ENCODE data around the gene CCDC51.

CCDC51 gene

DNA sequence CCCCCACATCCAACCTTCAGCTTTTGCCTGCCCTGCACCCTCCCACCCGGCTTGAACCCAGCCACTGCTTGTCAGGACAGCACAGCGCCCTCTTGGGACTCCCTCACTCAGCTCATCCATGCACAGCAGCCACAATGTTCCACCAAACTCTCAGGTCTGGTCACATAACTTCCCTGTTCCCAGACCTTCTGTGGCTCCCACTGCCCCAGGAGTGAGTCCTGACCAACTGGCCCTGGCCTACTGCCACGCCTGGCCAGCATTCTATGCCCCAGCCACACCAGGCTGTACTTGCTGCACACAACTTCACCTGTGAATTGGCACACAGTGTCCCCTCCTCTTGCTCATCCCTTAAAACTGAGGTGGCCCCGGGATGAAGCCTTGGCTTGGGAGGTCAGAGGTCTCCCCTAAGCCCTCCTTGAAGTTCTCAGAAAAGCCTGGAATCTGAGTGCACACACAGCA is 31.1 kb downstream of the CCDC51 start (continued):
- TF ChIP-seq ZC3H10 (CRISPR knock-in tag; IDR thresholded peaks at IDR 0.05): no peak

DNA sequence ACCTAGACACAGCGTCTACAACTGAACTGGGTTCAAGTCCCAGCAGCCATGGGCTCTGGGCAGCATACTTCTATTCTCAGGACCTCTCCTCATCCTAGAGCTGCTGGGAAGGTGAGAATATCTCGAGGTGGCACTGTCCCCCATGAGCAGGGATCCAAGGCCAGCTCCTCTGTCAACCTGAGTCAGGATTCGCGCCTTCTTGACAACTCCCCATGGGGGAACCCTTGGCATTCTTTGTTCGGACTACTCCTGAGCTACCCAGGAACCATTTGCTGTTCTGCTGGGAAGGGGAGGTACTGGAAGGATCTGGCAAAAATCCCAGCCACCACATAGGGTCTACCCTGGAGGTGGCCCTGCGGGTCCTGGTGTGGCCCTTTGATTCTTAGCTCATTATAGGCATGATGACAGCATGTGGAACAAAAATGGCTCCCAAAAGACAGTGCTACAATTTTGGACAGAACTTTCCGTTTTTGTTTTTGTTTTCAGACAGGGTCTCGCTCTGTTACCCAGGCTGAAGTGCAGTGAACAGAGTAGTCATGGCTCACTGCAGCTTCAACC is 32.3 kb downstream of the CCDC51 start:
- TF ChIP-seq ZFP30 (CRISPR knock-in tag; IDR thresholded peaks at IDR 0.05) (no peak), ZNF70 (CRISPR knock-in tag; IDR thresholded peaks at IDR 0.05) (no peak), RARB (CRISPR knock-in tag; IDR thresholded peaks at IDR 0.05) (no peak), TOX (CRISPR knock-in tag; IDR thresholded peaks at IDR 0.05; ENCODE audit: borderline replicate concordance) (no peak)
- TF ChIP-seq, protein P1, sequence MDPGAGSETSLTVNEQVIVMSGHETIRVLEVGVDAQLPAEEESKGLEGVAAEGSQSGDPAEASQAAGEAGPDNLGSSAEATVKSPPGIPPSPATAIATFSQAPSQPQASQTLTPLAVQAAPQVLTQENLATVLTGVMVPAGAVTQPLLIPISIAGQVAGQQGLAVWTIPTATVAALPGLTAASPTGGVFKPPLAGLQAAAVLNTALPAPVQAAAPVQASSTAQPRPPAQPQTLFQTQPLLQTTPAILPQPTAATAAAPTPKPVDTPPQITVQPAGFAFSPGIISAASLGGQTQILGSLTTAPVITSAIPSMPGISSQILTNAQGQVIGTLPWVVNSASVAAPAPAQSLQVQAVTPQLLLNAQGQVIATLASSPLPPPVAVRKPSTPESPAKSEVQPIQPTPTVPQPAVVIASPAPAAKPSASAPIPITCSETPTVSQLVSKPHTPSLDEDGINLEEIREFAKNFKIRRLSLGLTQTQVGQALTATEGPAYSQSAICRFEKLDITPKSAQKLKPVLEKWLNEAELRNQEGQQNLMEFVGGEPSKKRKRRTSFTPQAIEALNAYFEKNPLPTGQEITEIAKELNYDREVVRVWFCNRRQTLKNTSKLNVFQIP (CRISPR knock-in tag; IDR thresholded peaks at IDR 0.05; ENCODE audit: borderline replicate concordance, low read depth): no peak
- no peak for ATAC-seq

DNA sequence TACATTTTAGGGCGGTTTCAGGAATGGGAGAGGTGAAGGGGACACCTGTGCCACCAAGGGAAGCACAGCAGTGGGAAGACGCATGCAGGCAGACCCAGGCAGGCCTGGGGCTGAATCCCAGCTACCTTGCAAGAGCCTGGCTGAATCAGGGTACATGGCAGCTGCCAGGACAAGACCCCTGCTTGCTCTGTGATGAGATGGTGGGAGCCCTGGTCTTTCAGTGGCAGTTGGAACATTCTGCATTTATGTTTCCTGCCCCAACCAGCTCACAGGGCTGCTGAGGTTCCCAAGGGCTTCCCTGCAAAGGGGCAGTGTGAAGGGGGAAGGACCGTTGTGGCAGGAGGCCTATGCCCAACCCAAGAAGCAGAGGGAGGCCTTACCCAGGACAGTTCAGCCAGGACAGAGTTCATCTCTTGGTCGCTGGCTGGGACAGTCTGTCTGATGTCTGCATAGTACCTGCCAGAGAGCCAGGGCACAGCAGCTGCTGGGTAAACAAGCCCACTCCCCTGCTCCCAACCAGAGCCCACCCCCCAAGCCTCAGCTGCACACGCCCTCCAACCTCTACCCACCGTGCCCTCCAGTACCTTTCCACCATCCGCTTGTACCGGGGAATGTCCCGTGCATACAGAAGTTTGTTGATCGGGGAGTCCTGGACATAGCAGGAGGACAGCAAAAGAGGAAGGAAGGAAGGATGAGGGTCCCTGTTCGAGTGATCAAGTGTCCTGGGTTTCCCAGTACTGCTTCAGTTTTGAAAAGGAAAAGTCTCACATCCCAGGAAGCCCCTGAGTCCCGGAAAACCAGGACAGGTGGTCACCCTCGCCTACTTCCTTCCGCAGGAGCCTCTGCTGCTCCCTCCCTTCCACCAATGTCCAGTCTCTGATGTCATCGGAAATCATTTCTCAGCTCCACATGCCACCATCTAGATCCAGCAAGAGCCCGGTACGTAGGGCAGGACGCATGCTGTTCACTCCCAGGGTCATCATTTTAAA is 33.2 kb downstream of the CCDC51 start:
- TF ChIP-seq RARB (CRISPR knock-in tag; IDR thresholded peaks at IDR 0.05): no peak
- no peak for TF ChIP-seq ZNF70 (CRISPR knock-in tag; IDR thresholded peaks at IDR 0.05)
- no peak for TF ChIP-seq CSDC2 (CRISPR knock-in tag; IDR thresholded peaks at IDR 0.05)
- TF ChIP-seq BACH2 (CRISPR knock-in tag; IDR thresholded peaks at IDR 0.05; ENCODE audit: borderline replicate concordance): no peak
- no peak for TF ChIP-seq ZFP3 (CRISPR knock-in tag; IDR thresholded peaks at IDR 0.05)
- TF ChIP-seq GLIS3 (CRISPR knock-in tag; IDR thresholded peaks at IDR 0.05): no peak
- no peak for TF ChIP-seq ZFP30 (CRISPR knock-in tag; IDR thresholded peaks at IDR 0.05)
- TF ChIP-seq PPARA (CRISPR knock-in tag; IDR thresholded peaks at IDR 0.05; ENCODE audit: borderline replicate concordance): no peak
- TF ChIP-seq, protein P2, sequence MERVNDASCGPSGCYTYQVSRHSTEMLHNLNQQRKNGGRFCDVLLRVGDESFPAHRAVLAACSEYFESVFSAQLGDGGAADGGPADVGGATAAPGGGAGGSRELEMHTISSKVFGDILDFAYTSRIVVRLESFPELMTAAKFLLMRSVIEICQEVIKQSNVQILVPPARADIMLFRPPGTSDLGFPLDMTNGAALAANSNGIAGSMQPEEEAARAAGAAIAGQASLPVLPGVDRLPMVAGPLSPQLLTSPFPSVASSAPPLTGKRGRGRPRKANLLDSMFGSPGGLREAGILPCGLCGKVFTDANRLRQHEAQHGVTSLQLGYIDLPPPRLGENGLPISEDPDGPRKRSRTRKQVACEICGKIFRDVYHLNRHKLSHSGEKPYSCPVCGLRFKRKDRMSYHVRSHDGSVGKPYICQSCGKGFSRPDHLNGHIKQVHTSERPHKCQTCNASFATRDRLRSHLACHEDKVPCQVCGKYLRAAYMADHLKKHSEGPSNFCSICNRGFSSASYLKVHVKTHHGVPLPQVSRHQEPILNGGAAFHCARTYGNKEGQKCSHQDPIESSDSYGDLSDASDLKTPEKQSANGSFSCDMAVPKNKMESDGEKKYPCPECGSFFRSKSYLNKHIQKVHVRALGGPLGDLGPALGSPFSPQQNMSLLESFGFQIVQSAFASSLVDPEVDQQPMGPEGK (CRISPR knock-in tag; IDR thresholded peaks at IDR 0.05; ENCODE audit: borderline replicate concordance): no peak
- TF ChIP-seq ZNF8 (CRISPR knock-in tag; IDR thresholded peaks at IDR 0.05): no peak
- no peak for TF ChIP-seq ARNTL (CRISPR knock-in tag; IDR thresholded peaks at IDR 0.05; ENCODE audit: borderline replicate concordance, low read depth)
- TF ChIP-seq OSR1 (CRISPR knock-in tag; IDR thresholded peaks at IDR 0.05): no peak
- TF ChIP-seq, protein P1 (CRISPR knock-in tag; IDR thresholded peaks at IDR 0.05; ENCODE audit: borderline replicate concordance, low read depth): no peak
- no peak for TF ChIP-seq ISL1 (CRISPR knock-in tag; IDR thresholded peaks at IDR 0.05)
- TF ChIP-seq TOX (CRISPR knock-in tag; IDR thresholded peaks at IDR 0.05; ENCODE audit: borderline replicate concordance): no peak
- no peak for TF ChIP-seq ZC3H10 (CRISPR knock-in tag; IDR thresholded peaks at IDR 0.05)
- TF ChIP-seq, protein P3, sequence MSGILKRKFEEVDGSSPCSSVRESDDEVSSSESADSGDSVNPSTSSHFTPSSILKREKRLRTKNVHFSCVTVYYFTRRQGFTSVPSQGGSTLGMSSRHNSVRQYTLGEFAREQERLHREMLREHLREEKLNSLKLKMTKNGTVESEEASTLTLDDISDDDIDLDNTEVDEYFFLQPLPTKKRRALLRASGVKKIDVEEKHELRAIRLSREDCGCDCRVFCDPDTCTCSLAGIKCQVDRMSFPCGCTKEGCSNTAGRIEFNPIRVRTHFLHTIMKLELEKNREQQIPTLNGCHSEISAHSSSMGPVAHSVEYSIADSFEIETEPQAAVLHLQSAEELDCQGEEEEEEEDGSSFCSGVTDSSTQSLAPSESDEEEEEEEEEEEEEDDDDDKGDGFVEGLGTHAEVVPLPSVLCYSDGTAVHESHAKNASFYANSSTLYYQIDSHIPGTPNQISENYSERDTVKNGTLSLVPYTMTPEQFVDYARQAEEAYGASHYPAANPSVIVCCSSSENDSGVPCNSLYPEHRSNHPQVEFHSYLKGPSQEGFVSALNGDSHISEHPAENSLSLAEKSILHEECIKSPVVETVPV (CRISPR knock-in tag; IDR thresholded peaks at IDR 0.05): no peak
- ATAC-seq: no peak

DNA sequence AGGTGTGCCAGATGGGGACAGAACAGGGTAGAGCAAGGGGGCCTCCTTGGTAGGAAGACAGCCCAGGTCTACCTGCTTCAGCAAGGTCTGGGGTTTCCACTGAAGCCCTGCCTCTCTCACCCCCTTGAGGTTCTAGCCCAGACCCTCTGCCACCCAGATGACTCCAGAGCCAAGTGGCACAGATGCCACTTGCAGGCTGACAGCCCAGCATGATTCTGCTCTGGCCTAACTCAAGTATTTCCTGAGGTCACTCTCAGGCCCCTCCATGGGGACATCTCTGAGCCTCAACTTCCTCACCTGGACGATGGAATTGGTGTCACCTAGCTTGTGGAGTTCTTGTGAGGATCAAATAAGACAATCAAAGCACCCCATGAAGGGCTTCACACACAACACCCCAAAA is 33.9 kb downstream of the CCDC51 start:
- ATAC-seq: no peak
- TF ChIP-seq, protein P4, sequence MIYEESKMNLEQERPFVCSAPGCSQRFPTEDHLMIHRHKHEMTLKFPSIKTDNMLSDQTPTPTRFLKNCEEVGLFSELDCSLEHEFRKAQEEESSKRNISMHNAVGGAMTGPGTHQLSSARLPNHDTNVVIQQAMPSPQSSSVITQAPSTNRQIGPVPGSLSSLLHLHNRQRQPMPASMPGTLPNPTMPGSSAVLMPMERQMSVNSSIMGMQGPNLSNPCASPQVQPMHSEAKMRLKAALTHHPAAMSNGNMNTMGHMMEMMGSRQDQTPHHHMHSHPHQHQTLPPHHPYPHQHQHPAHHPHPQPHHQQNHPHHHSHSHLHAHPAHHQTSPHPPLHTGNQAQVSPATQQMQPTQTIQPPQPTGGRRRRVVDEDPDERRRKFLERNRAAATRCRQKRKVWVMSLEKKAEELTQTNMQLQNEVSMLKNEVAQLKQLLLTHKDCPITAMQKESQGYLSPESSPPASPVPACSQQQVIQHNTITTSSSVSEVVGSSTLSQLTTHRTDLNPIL (CRISPR knock-in tag; IDR thresholded peaks at IDR 0.05; ENCODE audit: low read depth): no peak
- TF ChIP-seq CSDC2 (CRISPR knock-in tag; IDR thresholded peaks at IDR 0.05): no peak
- no peak for TF ChIP-seq ZNF565 (CRISPR knock-in tag; conservative IDR thresholded peaks at IDR 0.05; ENCODE audit: low read depth)
- TF ChIP-seq, protein P2 (CRISPR knock-in tag; IDR thresholded peaks at IDR 0.05; ENCODE audit: borderline replicate concordance): no peak
- TF ChIP-seq ZC3H10 (CRISPR knock-in tag; IDR thresholded peaks at IDR 0.05): no peak
- TF ChIP-seq PPARA (CRISPR knock-in tag; IDR thresholded peaks at IDR 0.05; ENCODE audit: borderline replicate concordance): no peak
- TF ChIP-seq RARB (CRISPR knock-in tag; IDR thresholded peaks at IDR 0.05): no peak
- no peak for TF ChIP-seq SNAI2 (CRISPR knock-in tag; IDR thresholded peaks at IDR 0.05)
- TF ChIP-seq ZNF70 (CRISPR knock-in tag; IDR thresholded peaks at IDR 0.05): no peak
- no peak for TF ChIP-seq TCF4 (CRISPR knock-in tag; IDR thresholded peaks at IDR 0.05; ENCODE audit: borderline replicate concordance)

Data from SK-N-SH treated with all-trans-retinoic acid at 6 μM for 48 hours (cell line).